HepG2 (cell line): ENCODE measurements around the gene GAN. TPM values are rescaled to one million over a fixed set of nuclear protein-coding genes. Genes with fewer than 3 reads are reported as not detected.

Source experiments
- ATAC-seq: fragments of 200-7000 bp; cut with Tn5 transposase; 3 replicates; pipeline ENCODE4 v1.9.1; 2020; ENCODE audit warnings: mild to moderate bottlenecking, moderate library complexity
- BruUV-seq: library from RNA; stranded (reverse); fragments of 400-500 nt; replicated peaks from 2 replicates; lab custom pipeline; 2021; lab: Mats Ljungman, UMichigan
- CTCF ChIA-PET: fragments of 300-600 bp; formaldehyde crosslinking; extraction: SDS; loops from one replicate; lab custom pipeline; 2021; ENCODE audit warnings: low total read pairs, inconsistent platforms, low intra/inter-chr PET ratio; lab: Yijun Ruan, JAX
- POLR2A ChIA-PET: fragments of 350-600 bp; sonication (Branson Sonifier 250); formaldehyde crosslinking; loops from one replicate; lab custom pipeline; 2020; ENCODE audit warnings: antibody characterized with exemption, inconsistent platforms; lab: Yijun Ruan, JAX
- DNase-seq: peaks from one replicate; pipeline ENCODE4 v3.0.0-alpha.2; 2015; ENCODE audit warnings: low spot score
- FAIRE-seq: peaks from 3 replicates; lab custom pipeline; 2011; peaks lifted over from hg19 to GRCh38; lab: Jason Lieb, UNC
- H2AFZ ChIP-seq: one replicate; pipeline ENCODE4 v1.6.1; 2011; ENCODE audit warnings: low read length, inconsistent platforms
- H3K27ac ChIP-seq: fragments of 300-600 bp; 3 replicates; pipeline ENCODE4 v1.8.0; 2011; ENCODE audit warnings: mixed run types, mild to moderate bottlenecking, mixed read lengths, low read length, inconsistent platforms; ENCODE audit not compliant: insufficient read depth; ENCODE audit errors: extremely low read length
- H3K27me3 ChIP-seq, 2 experiments: fragments of 200-600 bp in 1 of 2; 2 replicates in 1 of 2; 3 replicates in 1 of 2; pipeline versions ENCODE4 v1.6.0 to v1.8.0; 2011; ENCODE audit warnings: low read length in 2 of 2, mild to moderate bottlenecking in 2 of 2, moderate library complexity in 2 of 2, inconsistent platforms in 1 of 2; ENCODE audit not compliant: insufficient read depth in 2 of 2, control insufficient read depth in 1 of 2
- H3K36me3 ChIP-seq, 2 experiments: fragments of 200-600 bp in 1 of 2; replicated peaks in 1 of 2; 2 replicates in 1 of 2; 3 replicates in 1 of 2; pipeline versions ENCODE4 v1.5.1 to v1.8.0; 2011; ENCODE audit warnings: low read length in 2 of 2, inconsistent platforms in 1 of 2; ENCODE audit not compliant: insufficient read depth in 2 of 2, control insufficient read depth in 1 of 2
- H3K4me1 ChIP-seq: 2 replicates; pipeline ENCODE4 v1.5.1; 2012; ENCODE audit warnings: low read length, inconsistent platforms; ENCODE audit not compliant: insufficient read depth
- H3K4me2 ChIP-seq: 2 replicates; pipeline ENCODE4 v1.6.0; 2011; ENCODE audit warnings: low read depth, low read length, inconsistent platforms
- H3K4me3 ChIP-seq, 3 experiments: fragments of 200-600 bp in 1 of 3; sonication (generic), shearing (Covaris generic) in 1 of 3; replicated peaks in 1 of 3; 2 replicates each; pipeline ENCODE4 v1.5.1; 2011 to 2016; ENCODE audit warnings: low read length in 3 of 3, inconsistent platforms in 2 of 3, low read depth in 2 of 3, mild to moderate bottlenecking in 2 of 3, control low read depth in 1 of 3, mixed read lengths in 1 of 3; ENCODE audit not compliant: insufficient read depth in 1 of 3
- H3K79me2 ChIP-seq: one replicate; pipeline ENCODE4 v1.6.1; 2011; ENCODE audit warnings: low read length, inconsistent platforms; ENCODE audit not compliant: insufficient read depth
- H3K9ac ChIP-seq: 2 replicates; pipeline ENCODE4 v1.6.0; 2011; ENCODE audit warnings: mild to moderate bottlenecking, low read depth, low read length, inconsistent platforms; ENCODE audit not compliant: insufficient read depth
- H3K9me3 ChIP-seq: 2 replicates; pipeline ENCODE4 v1.5.1; 2012; ENCODE audit warnings: mild to moderate bottlenecking, low read length
- H4K20me1 ChIP-seq: 2 replicates; pipeline ENCODE4 v1.6.0; 2011; ENCODE audit warnings: inconsistent platforms, mild to moderate bottlenecking, low read length, moderate library complexity; ENCODE audit not compliant: insufficient read depth
- ARID3A ChIP-seq: IDR thresholded peaks from 2 replicates; pipeline ENCODE4 v1.6.1; 2012; ENCODE audit warnings: low read depth, low read length, improper control_type of control experiment
- DZIP1 ChIP-seq: sonication (generic); formaldehyde crosslinking; IDR thresholded peaks from 2 replicates; pipeline ENCODE4 v1.5.0; 2020; ENCODE audit warnings: mild to moderate bottlenecking, missing genetic modification reagents
- LCORL ChIP-seq, 2 experiments: fragments of 450-650 bp in 1 of 2; sonication (generic) in 1 of 2; formaldehyde crosslinking in 1 of 2; IDR thresholded peaks; 2 replicates each; pipeline versions ENCODE4 v1.5.0 to v1.6.1; 2017 to 2020; ENCODE audit warnings: antibody characterized with exemption in 1 of 2, missing genetic modification reagents in 1 of 2
- MED1 ChIP-seq: sonication (generic); formaldehyde crosslinking; IDR thresholded peaks from 2 replicates; pipeline ENCODE4 v1.4.0; 2020; ENCODE audit warnings: missing genetic modification reagents
- MZF1 ChIP-seq: sonication (generic); formaldehyde crosslinking; IDR thresholded peaks from 2 replicates; pipeline ENCODE4 v1.8.1; 2023; ENCODE audit warnings: mild to moderate bottlenecking, missing genetic modification reagents, borderline replicate concordance
- PCBP1 ChIP-seq: fragments of 200-400 bp; formaldehyde crosslinking; IDR thresholded peaks from 2 replicates; pipeline ENCODE4 v1.6.1; 2017; ENCODE audit warnings: mild to moderate bottlenecking, low read depth, low read length, borderline replicate concordance
- SPEN ChIP-seq: sonication (generic); formaldehyde crosslinking; IDR thresholded peaks from 2 replicates; pipeline ENCODE4 v1.5.1; 2020; ENCODE audit warnings: low read depth, mild to moderate bottlenecking, missing genetic modification reagents
- STAT5B ChIP-seq: sonication (generic); formaldehyde crosslinking; IDR thresholded peaks from 2 replicates; pipeline ENCODE4 v1.4.0; 2020; ENCODE audit warnings: missing genetic modification reagents
- TP53 ChIP-seq: sonication (generic); formaldehyde crosslinking; conservative IDR thresholded peaks from 2 replicates; pipeline ENCODE4 v1.4.0; 2020; ENCODE audit warnings: missing genetic modification reagents
- UBTF ChIP-seq: sonication (generic); formaldehyde crosslinking; IDR thresholded peaks from 2 replicates; pipeline ENCODE4 v1.4.0; 2020; ENCODE audit warnings: mild to moderate bottlenecking, missing genetic modification reagents
- XBP1 ChIP-seq: sonication (generic); formaldehyde crosslinking; IDR thresholded peaks from 2 replicates; pipeline ENCODE4 v1.5.0; 2020; ENCODE audit warnings: missing genetic modification reagents
- ZNF260 ChIP-seq: sonication (generic); formaldehyde crosslinking; IDR thresholded peaks from 2 replicates; pipeline ENCODE4 v1.4.0; 2020; ENCODE audit warnings: missing genetic modification reagents, low read depth, mild to moderate bottlenecking, borderline replicate concordance
- ZNF275 ChIP-seq: sonication (generic); formaldehyde crosslinking; IDR thresholded peaks from 2 replicates; pipeline ENCODE4 v1.8.0; 2022; ENCODE audit warnings: missing genetic modification reagents, mild to moderate bottlenecking, inconsistent platforms, borderline replicate concordance
- ZNF431 ChIP-seq: sonication (generic); formaldehyde crosslinking; IDR thresholded peaks from 2 replicates; pipeline ENCODE4 v1.9.0; 2022; ENCODE audit warnings: missing genetic modification reagents, low read depth, mild to moderate bottlenecking, borderline replicate concordance
- ZNF7 ChIP-seq: IDR thresholded peaks from 2 replicates; pipeline ENCODE4 v1.6.1; 2016; ENCODE audit warnings: missing biosample characterization, missing genetic modification reagents
- ZNF784 ChIP-seq: sonication (generic); formaldehyde crosslinking; IDR thresholded peaks from 2 replicates; pipeline ENCODE4 v1.5.1; 2020; ENCODE audit warnings: missing genetic modification reagents, mild to moderate bottlenecking, borderline replicate concordance
- WGBS: methylation state at CpG from one replicate; pipeline ENCODE4 v1.1.6; 2017; ENCODE audit warnings: low lambda C conversion rate; 5-methylcytosine and 5-hydroxymethylcytosine counted together
- in situ Hi-C: cut with HindIII; loops from 2 replicates; pipeline ENCODE4 v1.10.0; 2017; ENCODE audit warnings: low pct_unique_long_range_greater_than_20kb; ENCODE audit not compliant: extremely low pct_ligation_motif_present
- intact Hi-C: fragments of 100-400 bp; cut with micrococcal nuclease; formaldehyde crosslinking; loops from one replicate; pipeline ENCODE4 v1.10.0; 2022; ENCODE audit not compliant: unreplicated experiment
- polyA plus RNA-seq, 8 experiments: library from polyadenylated mRNA; depleted of rRNA in 3 of 8; stranded (reverse) in 7 of 8; unstranded in 1 of 8; fragments of >200 nt; fragmentation: Illumina TruSeq in 4 of 8; extraction: Trizol in 4 of 8; gene quantifications; 2 replicates each; pipeline versions ENCODE4 v1.2.1 to v1.2.3, GENCODE V29; 2011 to 2016; ENCODE audit warnings: low read depth in 4 of 8, missing spikeins in 1 of 8, mixed read lengths in 1 of 8; ENCODE audit not compliant: insufficient read depth in 1 of 8
- total RNA-seq, 5 experiments: library from RNA; depleted of rRNA; stranded (reverse); fragments of >200 nt; fragmentation: Illumina TruSeq; extraction: Trizol; gene quantifications; 2 replicates each; pipeline ENCODE4 v1.2.3, GENCODE V29; 2016; ENCODE audit warnings: low read depth in 1 of 5

GAN gene
- total and polyA plus RNA-seq, 2 of the 13 experiments (the other 11 are each of a cell fraction or from before 2014, with no cell fraction given): 4.3 to 11.0 TPM

- Histone ChIP-seq H3K27ac (no peak overlapping the region), H3K9me3 (no peaks in the 10 kb centered on the region), H3K79me2 (no peaks in the 10 kb centered on the region), H2AFZ (no peak overlapping the region), H3K27me3 (peaks cover 1 to 10% of the 10 kb centered on the region in 2 experiments; a peak in 1 of 5 replicates), H3K4me1 (no peaks in the 10 kb centered on the region), H3K9ac (no peak overlapping the region), H4K20me1 (no peaks in the 10 kb centered on the region), H3K4me2 (no peak overlapping the region), H3K4me3 (no peak overlapping the region), H3K36me3 (no peaks in the 10 kb centered on the region)
- intact Hi-C loops: no loop called here
- ATAC-seq (no peak), FAIRE-seq (no peak), DNase-seq (no peak)
- POLR2A ChIA-PET: no interaction called here
- BruUV-seq: no TSS peak
- in situ Hi-C loops: no loop called here
- WGBS: 40% methylated on average over 7 of the region's 7 CpGs
- CTCF ChIA-PET: no interaction called here
- TF ChIP-seq ZNF7 (CRISPR knock-in tag) (no peak), ARID3A (no peak), ZNF275 (no peak), PCBP1 (no peak), XBP1 (CRISPR knock-in tag) (no peak), STAT5B (CRISPR knock-in tag) (no peak), DZIP1 (CRISPR knock-in tag) (no peak), ZNF784 (CRISPR knock-in tag) (no peak), TP53 (CRISPR knock-in tag) (no peak), SPEN (CRISPR knock-in tag) (no peak), MZF1 (CRISPR knock-in tag) (no peak), ZNF260 (CRISPR knock-in tag) (no peak), MED1 (CRISPR knock-in tag) (no peak), ZNF431 (CRISPR knock-in tag) (no peak), UBTF (CRISPR knock-in tag) (no peak), LCORL (IDR thresholded peaks at IDR 0.05) (no peak), LCORL (CRISPR knock-in tag; IDR thresholded peaks at IDR 0.05) (no peak)
Measured at GRCh38 chr16:81296631-81297030, 18.1 kb upstream of the GAN start.
